Breast epithelium (tissue), 4 donors: ENCODE measurements around the gene GET4. TPM values are rescaled to one million over a fixed set of nuclear protein-coding genes. Genes with fewer than 3 reads are reported as not detected.

Source experiments
- DNase-seq, 2 donors: peaks; one replicate each; pipeline ENCODE4 v3.0.0-alpha.2; 2019; ENCODE audit warnings: low spot score in 2 of 2
- H3K27ac ChIP-seq, 2 donors: fragments of 200-600 bp; sonication (generic) in 1 of 2; one replicate each; pipeline ENCODE4 v1.5.1; 2016 to 2019; ENCODE audit warnings: mild to moderate bottlenecking in 1 of 2
- H3K27me3 ChIP-seq, 2 donors: fragments of 200-600 bp; sonication (generic) in 1 of 2; one replicate each; pipeline versions ENCODE4 v1.5.1 to v1.6.0; 2017 to 2019; ENCODE audit warnings: control low read depth in 1 of 2, mild to moderate bottlenecking in 1 of 2
- H3K36me3 ChIP-seq: fragments of 200-600 bp; one replicate; pipeline ENCODE4 v1.5.1; 2019
- H3K4me1 ChIP-seq, 2 donors: fragments of 200-600 bp; sonication (generic); one replicate each; pipeline ENCODE4 v1.5.1; 2016 to 2019; ENCODE audit warnings: control low read depth in 1 of 2
- H3K4me3 ChIP-seq, 3 donors: fragments of 200-600 bp; sonication (generic); 1 replicate in 2 of 3; 2 replicates in 1 of 3; pipeline ENCODE4 v1.5.1; 2016 to 2019; ENCODE audit warnings: mild to moderate bottlenecking in 3 of 3, moderate library complexity in 2 of 3
- H3K9me3 ChIP-seq, 2 donors: fragments of 200-600 bp; sonication (generic) in 1 of 2; one replicate each; pipeline ENCODE4 v1.5.1; 2016 to 2019; ENCODE audit warnings: control low read depth in 1 of 2
- POLR2A ChIP-seq: fragments of 450-650 bp; IDR thresholded peaks from one replicate; pipeline ENCODE4 v1.6.1; 2016; ENCODE audit warnings: antibody characterized with exemption, mild to moderate bottlenecking, moderate library complexity
- POLR2AphosphoS5 ChIP-seq, 3 donors: sonication (generic); formaldehyde crosslinking; IDR thresholded peaks; one replicate each; pipeline ENCODE4 v1.6.1; 2017; ENCODE audit warnings: antibody characterized with exemption in 3 of 3
- intact Hi-C: fragments of 100-400 bp; cut with DNase I; formaldehyde crosslinking; loops from one replicate; pipeline ENCODE4 v1.15.1; 2023; ENCODE audit warnings: low total_unique reads
- total RNA-seq, 3 donors: library from RNA; depleted of rRNA; stranded (reverse); fragments of >200 nt; gene quantifications; one replicate each; pipeline ENCODE4 v1.1.0, GENCODE V29; 2016
- TF ChIP-seq, protein P1 (sequence below), 3 donors: fragments of 450-650 bp; IDR thresholded peaks; one replicate each; pipeline ENCODE4 v1.5.1; 2016 to 2017; ENCODE audit warnings: antibody characterized with exemption in 3 of 3, mild to moderate bottlenecking in 3 of 3, moderate library complexity in 3 of 3

Gene GET4
- total RNA-seq, 3 donors from 2014 or later: 23.7 to 33.4 (median 29.5) TPM

DNA sequence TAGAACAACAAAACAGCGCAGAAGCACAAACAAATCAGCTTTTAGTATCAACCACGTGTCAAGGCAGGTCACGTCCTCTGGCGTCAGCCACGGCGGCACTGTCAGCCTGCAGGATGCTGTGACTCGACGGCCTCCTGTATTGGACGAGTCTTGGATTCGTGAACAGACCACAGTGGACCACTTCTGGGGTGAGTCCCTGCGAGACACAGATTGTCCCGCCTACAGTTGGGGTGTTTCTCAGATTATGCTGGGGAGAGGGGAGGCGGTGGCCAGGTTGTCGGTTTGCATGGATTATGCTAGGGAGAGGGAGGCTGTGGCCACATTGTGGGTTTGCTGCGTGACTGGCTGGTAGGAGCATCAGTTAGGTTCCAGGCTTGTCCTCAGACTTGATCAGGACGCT, 34.4 kb upstream of the GET4 start:
- Histone ChIP-seq H3K36me3 (no peaks in the 10 kb centered on the region), H3K4me3 (no peak overlapping the region), H3K27ac (no peak overlapping the region), H3K9me3 (no peaks in the 10 kb centered on the region), H3K4me1 (no peaks in the 10 kb centered on the region), H3K27me3 (no peaks in the 10 kb centered on the region)
- DNase-seq: no peak
- intact Hi-C loops: loop anchor here (5.0 kb wide), 1 partner anchor 720 kb away; no protein-coding TSS in a partner anchor
- TF ChIP-seq, protein P1, sequence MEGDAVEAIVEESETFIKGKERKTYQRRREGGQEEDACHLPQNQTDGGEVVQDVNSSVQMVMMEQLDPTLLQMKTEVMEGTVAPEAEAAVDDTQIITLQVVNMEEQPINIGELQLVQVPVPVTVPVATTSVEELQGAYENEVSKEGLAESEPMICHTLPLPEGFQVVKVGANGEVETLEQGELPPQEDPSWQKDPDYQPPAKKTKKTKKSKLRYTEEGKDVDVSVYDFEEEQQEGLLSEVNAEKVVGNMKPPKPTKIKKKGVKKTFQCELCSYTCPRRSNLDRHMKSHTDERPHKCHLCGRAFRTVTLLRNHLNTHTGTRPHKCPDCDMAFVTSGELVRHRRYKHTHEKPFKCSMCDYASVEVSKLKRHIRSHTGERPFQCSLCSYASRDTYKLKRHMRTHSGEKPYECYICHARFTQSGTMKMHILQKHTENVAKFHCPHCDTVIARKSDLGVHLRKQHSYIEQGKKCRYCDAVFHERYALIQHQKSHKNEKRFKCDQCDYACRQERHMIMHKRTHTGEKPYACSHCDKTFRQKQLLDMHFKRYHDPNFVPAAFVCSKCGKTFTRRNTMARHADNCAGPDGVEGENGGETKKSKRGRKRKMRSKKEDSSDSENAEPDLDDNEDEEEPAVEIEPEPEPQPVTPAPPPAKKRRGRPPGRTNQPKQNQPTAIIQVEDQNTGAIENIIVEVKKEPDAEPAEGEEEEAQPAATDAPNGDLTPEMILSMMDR (IDR thresholded peaks at IDR 0.05): no peak
- TF ChIP-seq POLR2AphosphoS5 (IDR thresholded peaks at IDR 0.05) (no peak), POLR2A (no peak)

DNA sequence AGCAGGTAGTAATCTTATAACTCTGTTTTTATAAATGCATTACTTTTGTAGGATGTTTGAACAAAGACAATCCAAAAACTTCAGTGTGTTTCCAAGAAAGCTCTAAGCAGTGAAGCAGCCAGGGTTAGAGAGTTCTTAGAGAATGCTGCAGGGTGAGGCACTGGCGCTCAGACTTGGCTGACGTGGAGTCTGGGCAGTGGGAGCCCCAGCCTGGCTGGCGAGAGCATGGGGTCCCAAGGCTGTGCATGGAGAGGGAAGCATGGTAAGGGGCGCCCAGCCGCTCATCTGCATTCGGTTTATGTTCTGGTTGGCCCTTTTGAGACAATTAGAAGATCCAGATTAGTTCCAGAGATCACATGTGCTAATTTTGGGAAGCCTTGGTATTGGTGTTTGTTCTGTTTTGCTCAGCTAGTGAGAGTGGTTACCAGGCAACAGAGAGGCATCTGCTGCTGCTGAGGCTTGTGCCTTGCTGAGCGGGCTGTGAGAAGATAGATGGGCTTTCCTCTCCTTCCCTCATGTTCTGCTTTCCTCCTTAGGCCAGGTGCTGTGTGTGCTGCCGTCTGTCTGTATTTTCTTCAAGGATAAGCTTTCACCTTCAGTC, 33.8 kb upstream of the GET4 start:
- H3K4me1 ChIP-seq: no peaks in the 10 kb centered on the region
- TF ChIP-seq, protein P1 (IDR thresholded peaks at IDR 0.05): no peak
- TF ChIP-seq POLR2A: no peak
- TF ChIP-seq POLR2AphosphoS5 (IDR thresholded peaks at IDR 0.05): no peak
- H3K36me3 ChIP-seq: no peaks in the 10 kb centered on the region
- H3K9me3 ChIP-seq: no peaks in the 10 kb centered on the region
- H3K4me3 ChIP-seq: no peak overlapping the region
- DNase-seq: no peak
- intact Hi-C loops: loop anchor here (5.0 kb wide), 1 partner anchor 720 kb away; no protein-coding TSS in a partner anchor
- no peaks in the 10 kb centered on the region for H3K27me3 ChIP-seq
- no peak overlapping the region for H3K27ac ChIP-seq

DNA sequence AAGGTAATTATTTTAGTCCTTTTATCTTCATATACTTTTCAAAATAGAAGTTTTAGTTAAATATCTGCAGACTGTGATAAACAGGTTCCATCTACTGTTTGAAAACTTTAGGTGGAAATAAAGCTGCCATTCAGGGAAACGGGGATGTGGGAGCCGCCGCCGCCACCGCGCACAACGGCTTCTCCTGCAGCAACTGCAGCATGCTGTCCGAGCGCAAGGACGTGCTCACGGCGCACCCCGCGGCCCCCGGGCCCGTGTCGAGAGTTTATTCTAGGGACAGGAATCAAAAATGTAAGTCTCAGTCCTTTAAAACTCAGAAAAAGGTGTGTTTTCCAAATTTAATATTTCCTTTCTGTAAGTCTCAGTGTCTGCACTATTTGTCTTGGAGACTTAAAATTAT, 33.1 kb upstream of the GET4 start:
- no peak overlapping the region for H3K4me3 ChIP-seq
- TF ChIP-seq POLR2AphosphoS5 (IDR thresholded peaks at IDR 0.05): no peak
- TF ChIP-seq, protein P1 (IDR thresholded peaks at IDR 0.05): no peak
- TF ChIP-seq POLR2A: no peak
- no peak for DNase-seq
- no peaks in the 10 kb centered on the region for H3K9me3 ChIP-seq
- no peaks in the 10 kb centered on the region for H3K36me3 ChIP-seq
- H3K4me1 ChIP-seq: no peaks in the 10 kb centered on the region
- no peaks in the 10 kb centered on the region for H3K27me3 ChIP-seq
- intact Hi-C loops: loop anchor here (5.0 kb wide), 1 partner anchor 721 kb away; no protein-coding TSS in a partner anchor
- no peak overlapping the region for H3K27ac ChIP-seq

DNA sequence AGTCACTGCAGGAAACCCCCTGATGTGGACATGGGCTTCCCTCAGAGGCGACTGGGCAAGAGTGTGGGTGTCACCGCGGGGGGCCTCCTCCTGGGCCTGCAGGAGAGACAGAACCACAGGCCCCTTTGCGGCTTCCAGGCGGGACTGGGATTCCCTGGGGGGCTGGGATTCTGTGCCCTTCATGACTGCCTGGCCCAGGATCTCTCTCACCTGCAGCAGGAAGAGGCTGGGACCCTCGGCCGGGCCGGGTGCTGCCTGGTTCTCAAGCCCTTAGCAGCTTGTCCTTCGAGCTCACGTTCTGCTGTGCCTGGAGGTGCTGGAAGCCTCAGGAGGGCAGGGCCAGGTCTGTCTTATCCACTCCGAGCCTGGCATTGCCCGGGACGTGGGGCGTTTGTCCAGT, 32.3 kb upstream of the GET4 start:
- H3K4me3 ChIP-seq: no peak overlapping the region
- H3K9me3 ChIP-seq: no peaks in the 10 kb centered on the region
- intact Hi-C loops: loop anchor here (5.0 kb wide), 1 partner anchor 722 kb away; no protein-coding TSS in a partner anchor
- no peak for DNase-seq
- TF ChIP-seq POLR2AphosphoS5 (IDR thresholded peaks at IDR 0.05) (no peak), POLR2A (no peak)
- TF ChIP-seq, protein P1 (IDR thresholded peaks at IDR 0.05): no peak
- no peaks in the 10 kb centered on the region for H3K36me3 ChIP-seq
- H3K4me1 ChIP-seq: no peaks in the 10 kb centered on the region
- H3K27ac ChIP-seq: no peak overlapping the region
- H3K27me3 ChIP-seq: no peaks in the 10 kb centered on the region

DNA sequence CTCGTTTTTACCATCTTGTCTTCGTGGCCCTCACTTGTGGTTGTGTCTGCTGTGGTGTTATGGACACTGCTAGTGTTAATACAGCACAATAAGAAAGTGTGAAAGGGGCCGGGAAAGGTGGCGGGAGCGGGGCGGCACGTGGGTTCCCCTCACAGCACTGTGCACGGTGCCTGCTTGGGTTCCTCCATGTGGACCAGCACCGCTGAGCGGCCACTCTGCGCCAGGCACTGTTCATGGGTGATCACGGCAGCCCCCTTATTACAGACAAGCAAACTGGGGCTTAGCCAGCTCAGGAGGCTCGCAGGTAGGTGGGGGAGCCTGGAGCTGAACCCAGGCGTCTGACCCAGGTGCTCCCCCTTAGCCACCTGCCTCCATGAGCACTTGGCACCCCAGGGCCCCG, 31.8 kb upstream of the GET4 start:
- H3K4me3 ChIP-seq: no peak overlapping the region
- H3K36me3 ChIP-seq: no peaks in the 10 kb centered on the region
- DNase-seq: no peak
- TF ChIP-seq, protein P1 (IDR thresholded peaks at IDR 0.05): no peak
- H3K4me1 ChIP-seq: no peaks in the 10 kb centered on the region
- intact Hi-C loops: loop anchor here (5.0 kb wide), 1 partner anchor 722 kb away; no protein-coding TSS in a partner anchor
- H3K9me3 ChIP-seq: no peaks in the 10 kb centered on the region
- no peaks in the 10 kb centered on the region for H3K27me3 ChIP-seq
- H3K27ac ChIP-seq: no peak overlapping the region
